H9 (cell line): Measurements from ENCODE around the gene DGKB. TPM values are rescaled to one million over a fixed set of nuclear protein-coding genes. Genes with fewer than 3 reads are reported as not detected.

Experiments used
- DNase-seq: peaks from one replicate; pipeline ENCODE4 v3.0.0-alpha.2; 2017
- H2AFZ ChIP-seq: one replicate; pipeline ENCODE4 v1.6.1; 2013; ENCODE audit warnings: mild to moderate bottlenecking, low read length, control low read depth, moderate library complexity
- H2AK5ac ChIP-seq: 2 replicates; pipeline ENCODE4 v1.6.1; 2013; ENCODE audit warnings: low read length, control low read depth, mixed read lengths; ENCODE audit not compliant: insufficient read length
- H2BK120ac ChIP-seq: one replicate; pipeline ENCODE4 v1.6.1; 2013; ENCODE audit warnings: low read depth, mild to moderate bottlenecking, low read length, control low read depth, inconsistent platforms; ENCODE audit not compliant: poor library complexity, severe bottlenecking
- H2BK12ac ChIP-seq: 2 replicates; pipeline ENCODE4 v1.6.1; 2013; ENCODE audit warnings: low read length, control low read depth, mixed read lengths, low read depth; ENCODE audit not compliant: insufficient read length
- H2BK15ac ChIP-seq: 2 replicates; pipeline ENCODE4 v1.6.1; 2013; ENCODE audit warnings: low read depth, low read length, control low read depth
- H2BK20ac ChIP-seq: one replicate; pipeline ENCODE4 v1.6.1; 2013; ENCODE audit warnings: low read depth, mild to moderate bottlenecking, low read length, control low read depth, inconsistent platforms; ENCODE audit not compliant: poor library complexity, severe bottlenecking
- H2BK5ac ChIP-seq: 2 replicates; pipeline ENCODE4 v1.6.1; 2013; ENCODE audit warnings: low read length, control low read depth, mixed read lengths; ENCODE audit not compliant: insufficient read length
- H3K14ac ChIP-seq: 2 replicates; pipeline ENCODE4 v1.6.1; 2013; ENCODE audit warnings: low read length, control low read depth; ENCODE audit not compliant: insufficient read depth
- H3K18ac ChIP-seq: 2 replicates; pipeline ENCODE4 v1.6.1; 2013; ENCODE audit warnings: low read depth, mild to moderate bottlenecking, mixed read lengths, low read length, control low read depth; ENCODE audit not compliant: insufficient read length
- H3K23ac ChIP-seq: 2 replicates; pipeline ENCODE4 v1.6.1; 2013; ENCODE audit warnings: low read length, control low read depth, mixed read lengths, low read depth; ENCODE audit not compliant: insufficient read length
- H3K23me2 ChIP-seq: 2 replicates; pipeline ENCODE4 v1.6.1; 2013; ENCODE audit warnings: low read depth, mild to moderate bottlenecking, mixed read lengths, low read length, control low read depth; ENCODE audit not compliant: insufficient read length, poor library complexity, severe bottlenecking
- H3K27ac ChIP-seq: 2 replicates; pipeline ENCODE4 v1.5.1; 2013; ENCODE audit warnings: low read length, control low read depth, mixed read lengths, low read depth; ENCODE audit not compliant: insufficient read length
- H3K27me3 ChIP-seq: 2 replicates; pipeline ENCODE4 v1.6.1; 2013; ENCODE audit warnings: low read length, control low read depth, inconsistent platforms; ENCODE audit not compliant: insufficient read depth
- H3K4ac ChIP-seq: 2 replicates; pipeline ENCODE4 v1.6.1; 2013; ENCODE audit warnings: low read depth, mild to moderate bottlenecking, control low read depth, inconsistent platforms, low read length, moderate library complexity
- H3K4me1 ChIP-seq: 2 replicates; pipeline ENCODE4 v1.6.1; 2013; ENCODE audit warnings: low read length, control low read depth, inconsistent platforms; ENCODE audit not compliant: insufficient read depth
- H3K4me2 ChIP-seq: 2 replicates; pipeline ENCODE4 v1.6.1; 2013; ENCODE audit warnings: low read length, control low read depth, mixed read lengths; ENCODE audit not compliant: insufficient read length, insufficient read depth
- H3K56ac ChIP-seq: 2 replicates; pipeline ENCODE4 v1.6.1; 2013; ENCODE audit warnings: low read depth, mild to moderate bottlenecking, mixed read lengths, low read length, control low read depth; ENCODE audit not compliant: insufficient read length
- H3K79me1 ChIP-seq: 2 replicates; pipeline ENCODE4 v1.6.1; 2013; ENCODE audit warnings: low read depth, mild to moderate bottlenecking, moderate library complexity, low read length, control low read depth, inconsistent platforms; ENCODE audit not compliant: insufficient read depth, poor library complexity, severe bottlenecking
- H3K79me2 ChIP-seq: 2 replicates; pipeline ENCODE4 v1.6.1; 2013; ENCODE audit warnings: low read length, control low read depth, inconsistent platforms; ENCODE audit not compliant: insufficient read depth
- H3K9ac ChIP-seq: 2 replicates; pipeline ENCODE4 v1.6.1; 2013; ENCODE audit warnings: low read length, control low read depth, mixed read lengths; ENCODE audit not compliant: insufficient read length; ENCODE audit errors: extremely low read depth
- H3K9me3 ChIP-seq: one replicate; pipeline ENCODE4 v1.6.1; 2013; ENCODE audit warnings: low read depth, low read length, inconsistent platforms; ENCODE audit not compliant: control insufficient read depth
- H3T11ph ChIP-seq: one replicate; pipeline ENCODE4 v1.6.1; 2013; ENCODE audit warnings: mild to moderate bottlenecking, low read length, control low read depth, inconsistent platforms
- H4K20me1 ChIP-seq: one replicate; pipeline ENCODE4 v1.6.1; 2013; ENCODE audit not compliant: control insufficient read depth, insufficient read length, insufficient read depth
- H4K5ac ChIP-seq: 2 replicates; pipeline ENCODE4 v1.6.1; 2013; ENCODE audit warnings: low read depth, mild to moderate bottlenecking, mixed read lengths, low read length, control low read depth; ENCODE audit not compliant: insufficient read length
- H4K8ac ChIP-seq: replicated peaks from 2 replicates; pipeline ENCODE4 v1.6.1; 2013; ENCODE audit warnings: low read length, control low read depth, mixed read lengths, low read depth; ENCODE audit not compliant: insufficient read length
- H4K91ac ChIP-seq: 2 replicates; pipeline ENCODE4 v1.6.1; 2013; ENCODE audit warnings: low read depth, mild to moderate bottlenecking, moderate library complexity, mixed read lengths, low read length, control low read depth; ENCODE audit not compliant: insufficient read length
- H3K27ac Mint-ChIP-seq, 3 experiments: 2 replicates in 2 of 3; 3 replicates in 1 of 3; pipeline ENCODE4 v1.8.0; 2020 to 2021; ENCODE audit warnings: mixed read lengths in 3 of 3, mild to moderate bottlenecking in 1 of 3, moderate library complexity in 1 of 3
- H3K27me3 Mint-ChIP-seq: 2 replicates; pipeline ENCODE4 v1.8.0; 2021; ENCODE audit warnings: low read depth, mild to moderate bottlenecking, moderate library complexity, mixed read lengths
- H3K36me3 Mint-ChIP-seq, 3 experiments: 2 replicates in 2 of 3; 3 replicates in 1 of 3; pipeline ENCODE4 v1.8.0; 2020 to 2021; ENCODE audit warnings: low read depth in 3 of 3, mixed read lengths in 3 of 3; ENCODE audit not compliant: insufficient read depth in 1 of 3
- H3K4me1 Mint-ChIP-seq, 2 experiments: 2 replicates each; pipeline ENCODE4 v1.8.0; 2020; ENCODE audit warnings: mixed read lengths in 2 of 2
- H3K4me3 Mint-ChIP-seq, 2 experiments: 2 replicates in 1 of 2; 3 replicates in 1 of 2; pipeline ENCODE4 v1.8.0; 2020 to 2021; ENCODE audit warnings: mild to moderate bottlenecking in 2 of 2, mixed read lengths in 2 of 2, moderate library complexity in 1 of 2
- H3K9me3 Mint-ChIP-seq, 2 experiments: 2 replicates in 1 of 2; 3 replicates in 1 of 2; pipeline ENCODE4 v1.8.0; 2020; ENCODE audit warnings: mild to moderate bottlenecking in 2 of 2, mixed read lengths in 2 of 2, moderate library complexity in 1 of 2
- CTCF ChIP-seq: fragments of 200-600 bp; sonication (generic); conservative IDR thresholded peaks from 3 replicates; pipeline ENCODE4 v1.8.0; 2021; ENCODE audit warnings: antibody characterized with exemption, mild to moderate bottlenecking
- total RNA-seq: library from RNA; stranded (reverse); gene quantifications from 2 replicates; pipeline ENCODE4 v1.2.1, GENCODE V29; 2021

Gene DGKB
- total RNA-seq, 1 experiment from 2014 or later, result 0.26 TPM

DNA sequence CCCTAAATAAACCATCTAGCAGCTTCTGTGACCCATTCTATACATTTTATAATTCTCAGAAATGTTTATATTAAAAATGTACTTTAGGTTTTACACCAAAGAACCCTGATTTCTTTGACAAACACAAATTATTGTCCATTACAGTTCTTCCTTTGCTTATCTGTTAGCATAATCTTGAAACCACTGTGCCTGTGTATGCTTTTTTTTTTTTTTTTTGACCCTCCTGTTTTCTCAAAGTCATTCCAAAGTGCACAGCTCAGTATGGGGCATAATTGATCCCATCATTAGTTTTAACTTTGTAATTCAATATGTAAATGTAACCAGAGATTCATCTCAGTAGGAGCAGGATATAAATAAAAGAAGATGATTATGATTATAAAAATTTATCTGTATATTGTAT is 229.3 kb downstream of the DGKB start:
- H3K27me3 ChIP-seq, result no peaks in the 10 kb centered on the region
- Mint-ChIP-seq H3K4me3 (no peak overlapping the region), H3K27me3 (no peaks in the 10 kb centered on the region), H3K4me1 (no peaks in the 10 kb centered on the region), H3K36me3 (no peaks in the 10 kb centered on the region), H3K9me3 (no peaks in the 10 kb centered on the region), H3K27ac (no peak overlapping the region; a peak in 1 of 7 replicates)
- no peak overlapping the region for H3K18ac ChIP-seq
- H3K9me3 ChIP-seq, result no peaks in the 10 kb centered on the region
- no peak overlapping the region for H2BK5ac ChIP-seq
- no peak overlapping the region for H2AFZ ChIP-seq
- no peak overlapping the region for H2BK15ac ChIP-seq
- TF ChIP-seq CTCF, result no peak
- no peak overlapping the region for H4K5ac ChIP-seq
- H4K20me1 ChIP-seq, result no peaks in the 10 kb centered on the region
- no peaks in the 10 kb centered on the region for H3K4me1 ChIP-seq
- no peak overlapping the region for H3K4me2 ChIP-seq
- H4K8ac ChIP-seq, result no peak overlapping the region
- H3K9ac ChIP-seq, result no peak overlapping the region
- H4K91ac ChIP-seq, result no peak overlapping the region
- no peaks in the 10 kb centered on the region for H3K23me2 ChIP-seq
- H3K23ac ChIP-seq, result no peak overlapping the region
- H3K56ac ChIP-seq, result no peak overlapping the region
- H3K14ac ChIP-seq, result no peak overlapping the region
- H2BK120ac ChIP-seq, result no peak overlapping the region
- H3K27ac ChIP-seq, result no peak overlapping the region
- no peaks in the 10 kb centered on the region for H3K79me2 ChIP-seq
- H2AK5ac ChIP-seq, result no peak overlapping the region
- DNase-seq, result no peak
- H2BK20ac ChIP-seq, result no peak overlapping the region
- no peak overlapping the region for H3T11ph ChIP-seq
- no peak overlapping the region for H3K4ac ChIP-seq
- no peaks in the 10 kb centered on the region for H3K79me1 ChIP-seq
- no peak overlapping the region for H2BK12ac ChIP-seq
